IPS-18c (cell line): Measurements from ENCODE around the gene PCDHGB2.
A peak's percentile ranks its signal among the peaks of the same experiment; 100 is the strongest.
"Not testable (repeated sequence)": the region's sequence is repeated elsewhere in the genome, so short reads cannot be mapped to it uniquely, and the experiment has no call there.

Experiments
- H3K4me3 ChIP-seq: 2 replicates; pipeline ENCODE4 v1.7.0; 2013; ENCODE audit warnings: low read depth, mild to moderate bottlenecking, low read length, moderate library complexity; ENCODE audit not compliant: insufficient read depth
- H3K9me3 ChIP-seq: one replicate; pipeline ENCODE4 v1.6.1; 2013; ENCODE audit warnings: mild to moderate bottlenecking, low read length, moderate library complexity; ENCODE audit not compliant: control insufficient read depth, insufficient read depth

Gene PCDHGB2

GRCh38 chr5:141373673-141374317, 14.0 kb downstream of the PCDHGB2 start, which contains the start of gene PCDHGA6:
Gene PCDHGA6 (plus strand): TSS chr5:141373891. CDS start chr5:141374084, 193 bp downstream.
- Histone ChIP-seq H3K4me3 (no peak within 1 kb of the TSS; the same call in 1 of the 2 replicates), H3K9me3 (peaks cover 17% of the 10 kb centered on the region)

GRCh38 chr5:141374627-141375026, 14.8 kb downstream of the PCDHGB2 start:
- Histone ChIP-seq H3K9me3 (peaks cover 17% of the 10 kb centered on the region), H3K4me3 (no peak overlapping the region; the same call in 1 of the 2 replicates)

GRCh38 chr5:141375444-141376155, 15.8 kb downstream of the PCDHGB2 start:
- H3K9me3 ChIP-seq = peaks cover 20% of the 10 kb centered on the region
- not testable (repeated sequence) for H3K4me3 ChIP-seq

GRCh38 chr5:141382469-141383294, 22.9 kb downstream of the PCDHGB2 start, which contains the start of gene PCDHGA7:
Gene PCDHGA7 (plus strand): TSS chr5:141382742. CDS start chr5:141382900, 158 bp downstream.
- no peak within 1 kb of the TSS; the same call in 1 of the 2 replicates for H3K4me3 ChIP-seq

GRCh38 chr5:141383345-141383744, 23.6 kb downstream of the PCDHGB2 start:
- H3K9me3 ChIP-seq = peaks cover 13% of the 10 kb centered on the region
- H3K4me3 ChIP-seq = no peak overlapping the region

More at GRCh38 chr5:141382469-141383294, 22.9 kb downstream of the PCDHGB2 start, which contains the start of gene PCDHGA7:
- H3K9me3 ChIP-seq = peaks cover 10% of the 10 kb centered on the region

GRCh38 chr5:141384471-141385267, 24.9 kb downstream of the PCDHGB2 start:
- no peak overlapping the region for H3K4me3 ChIP-seq
- H3K9me3 ChIP-seq = peaks cover 22% of the 10 kb centered on the region

GRCh38 chr5:141387557-141388311, 27.9 kb downstream of the PCDHGB2 start, which contains the start of gene PCDHGB4:
Gene PCDHGB4 (plus strand): TSS chr5:141387698. CDS start chr5:141387885, 187 bp downstream.
- peaks cover 19% of the 10 kb centered on the region for H3K9me3 ChIP-seq
- not testable (repeated sequence) for H3K4me3 ChIP-seq

- Histone ChIP-seq H3K4me3 (peak overlapping the region; percentile 20; the same call in 1 of the 2 replicates), H3K9me3 (peaks cover 24% of the 10 kb centered on the region)
Observed at GRCh38 chr5:141388661-141389060, 28.9 kb downstream of the PCDHGB2 start.

GRCh38 chr5:141389153-141390042, 29.6 kb downstream of the PCDHGB2 start:
- peaks cover 22% of the 10 kb centered on the region for H3K9me3 ChIP-seq

GRCh38 chr5:141392429-141393198, 32.8 kb downstream of the PCDHGB2 start, which contains the start of gene PCDHGA8:
Gene PCDHGA8 (plus strand): TSS chr5:141392633. CDS start chr5:141392814, 181 bp downstream.
- peaks cover 22% of the 10 kb centered on the region for H3K9me3 ChIP-seq
- H3K4me3 ChIP-seq = no peak within 1 kb of the TSS; the same call in 1 of the 2 replicates

More at GRCh38 chr5:141389153-141390042, 29.6 kb downstream of the PCDHGB2 start:
- H3K4me3 ChIP-seq = peak overlapping the region; percentile 20; the same call in 1 of the 2 replicates

GRCh38 chr5:141393267-141393666, 33.5 kb downstream of the PCDHGB2 start:
- Histone ChIP-seq H3K9me3 (peaks cover 20% of the 10 kb centered on the region), H3K4me3 (no peak overlapping the region)

GRCh38 chr5:141394401-141395187, 34.8 kb downstream of the PCDHGB2 start:
- H3K9me3 ChIP-seq = peaks cover 21% of the 10 kb centered on the region
- not testable (repeated sequence) for H3K4me3 ChIP-seq

- peaks cover 25% of the 10 kb centered on the region for H3K9me3 ChIP-seq
- H3K4me3 ChIP-seq = peak within 1 kb of the TSS; percentile 28; the same call in 1 of the 2 replicates
Observed at GRCh38 chr5:141397756-141398551, 38.2 kb downstream of the PCDHGB2 start, which contains the start of gene PCDHGB5. Gene PCDHGB5 (plus strand): TSS chr5:141397947. CDS start chr5:141398128, 181 bp downstream.
